Keratinocyte (primary cell): ENCODE data around the gene PRPF6. TPM values are rescaled to one million over a fixed set of nuclear protein-coding genes. Genes with fewer than 3 reads are reported as not detected.

Experiments used
- DNase-seq: peaks from one replicate; pipeline ENCODE4 v3.0.0-alpha.2; 2011; ENCODE audit warnings: low read depth, missing footprints, low spot score
- FAIRE-seq: peaks from 2 replicates; lab custom pipeline; 2011; peaks lifted over from hg19 to GRCh38; lab: Jason Lieb, UNC
- H2AFZ ChIP-seq: 2 replicates; pipeline ENCODE4 v1.6.0; 2012; ENCODE audit warnings: low read length, control low read depth, inconsistent platforms; ENCODE audit not compliant: control insufficient read depth
- H3K27ac ChIP-seq: 2 replicates; pipeline ENCODE4 v1.5.1; 2011; ENCODE audit warnings: low read length; ENCODE audit not compliant: control insufficient read depth, insufficient read depth
- H3K27me3 ChIP-seq: 3 replicates; pipeline ENCODE4 v1.6.0; 2011; ENCODE audit warnings: low read length; ENCODE audit not compliant: control insufficient read depth, insufficient read depth; ENCODE audit errors: extremely low read depth
- H3K36me3 ChIP-seq, 2 experiments: 2 replicates in 1 of 2; 3 replicates in 1 of 2; pipeline ENCODE4 v1.5.1; 2011; ENCODE audit warnings: low read length in 2 of 2, mild to moderate bottlenecking in 1 of 2; ENCODE audit not compliant: control insufficient read depth in 2 of 2, insufficient read depth in 2 of 2; ENCODE audit errors: extremely low read depth in 1 of 2
- H3K4me1 ChIP-seq: 3 replicates; pipeline ENCODE4 v1.5.1; 2011; ENCODE audit warnings: low read length; ENCODE audit not compliant: control insufficient read depth, insufficient read depth; ENCODE audit errors: extremely low read depth
- H3K4me2 ChIP-seq: 3 replicates; pipeline ENCODE4 v1.6.0; 2011; ENCODE audit warnings: low read depth, low read length; ENCODE audit not compliant: control insufficient read depth, insufficient read depth; ENCODE audit errors: extremely low read depth
- H3K4me3 ChIP-seq, 3 experiments: fragments of 200-600 bp in 1 of 3; sonication (generic) in 1 of 3; 2 replicates in 2 of 3; 3 replicates in 1 of 3; pipeline ENCODE4 v1.5.1; 2011 to 2016; ENCODE audit warnings: low read length in 3 of 3, mild to moderate bottlenecking in 3 of 3, control low read depth in 2 of 3, inconsistent platforms in 1 of 3, low read depth in 1 of 3, mixed read lengths in 1 of 3, mixed run types in 1 of 3, moderate library complexity in 1 of 3; ENCODE audit not compliant: control insufficient read depth in 2 of 3, insufficient read depth in 2 of 3; ENCODE audit errors: extremely low read depth in 1 of 3
- H3K79me2 ChIP-seq: 2 replicates; pipeline ENCODE4 v1.6.0; 2012; ENCODE audit warnings: low read length; ENCODE audit not compliant: control insufficient read depth, insufficient read depth
- H3K9ac ChIP-seq: 3 replicates; pipeline ENCODE4 v1.6.0; 2011; ENCODE audit warnings: low read length; ENCODE audit not compliant: control insufficient read depth, insufficient read depth; ENCODE audit errors: extremely low read depth
- H3K9me1 ChIP-seq: 3 replicates; pipeline ENCODE4 v1.6.0; 2011; ENCODE audit warnings: low read length; ENCODE audit not compliant: control insufficient read depth, insufficient read depth; ENCODE audit errors: extremely low read depth
- H3K9me3 ChIP-seq: 2 replicates; pipeline ENCODE4 v1.5.1; 2012; ENCODE audit warnings: low read depth, low read length; ENCODE audit not compliant: control insufficient read depth
- H4K20me1 ChIP-seq: 3 replicates; pipeline ENCODE4 v1.6.0; 2011; ENCODE audit warnings: low read length; ENCODE audit not compliant: control insufficient read depth, insufficient read depth; ENCODE audit errors: extremely low read depth
- CTCF ChIP-seq, 3 experiments: IDR thresholded peaks in 1 of 3; conservative IDR thresholded peaks in 1 of 3; optimal IDR thresholded peaks in 1 of 3; 2 replicates in 2 of 3; 3 replicates in 1 of 3; pipeline versions ENCODE3 to v1.5.1; 2011; ENCODE audit warnings: low read length in 3 of 3, mild to moderate bottlenecking in 3 of 3, moderate library complexity in 2 of 3, control low read depth in 1 of 3, inconsistent platforms in 1 of 3; ENCODE audit not compliant: insufficient read depth in 2 of 3; ENCODE audit errors: extremely low read depth in 1 of 3
- EZH2 ChIP-seq: IDR thresholded peaks from one replicate; pipeline ENCODE4 v1.6.1; 2012; ENCODE audit warnings: inconsistent platforms, mild to moderate bottlenecking, low read length, moderate library complexity
- dilution Hi-C: fragments of 300-500 bp; cut with MboI; formaldehyde crosslinking; loops from one replicate; pipeline ENCODE4 v1.7.0; 2020; ENCODE audit warnings: low sequenced_read_pairs; ENCODE audit not compliant: extremely low pct_ligation_motif_present
- polyA plus RNA-seq, 5 experiments: library from polyadenylated mRNA; depleted of rRNA in 3 of 5; stranded (reverse) in 3 of 5; stranded (forward) in 1 of 5; unstranded in 1 of 5; fragments of >200 nt; gene quantifications; 1 replicate in 1 of 5; 2 replicates in 3 of 5; 3 replicates in 1 of 5; pipeline versions ENCODE4 v1.2.1 to v1.2.3, GENCODE V29; 2011 to 2012; ENCODE audit warnings: missing spikeins in 2 of 5, low read depth in 1 of 5, low replicate concordance in 1 of 5

Gene PRPF6
- polyA plus RNA-seq, 1 donor (not counting 4 experiments of a cell fraction or from before 2014, with no cell fraction given), result 30.5 TPM

DNA sequence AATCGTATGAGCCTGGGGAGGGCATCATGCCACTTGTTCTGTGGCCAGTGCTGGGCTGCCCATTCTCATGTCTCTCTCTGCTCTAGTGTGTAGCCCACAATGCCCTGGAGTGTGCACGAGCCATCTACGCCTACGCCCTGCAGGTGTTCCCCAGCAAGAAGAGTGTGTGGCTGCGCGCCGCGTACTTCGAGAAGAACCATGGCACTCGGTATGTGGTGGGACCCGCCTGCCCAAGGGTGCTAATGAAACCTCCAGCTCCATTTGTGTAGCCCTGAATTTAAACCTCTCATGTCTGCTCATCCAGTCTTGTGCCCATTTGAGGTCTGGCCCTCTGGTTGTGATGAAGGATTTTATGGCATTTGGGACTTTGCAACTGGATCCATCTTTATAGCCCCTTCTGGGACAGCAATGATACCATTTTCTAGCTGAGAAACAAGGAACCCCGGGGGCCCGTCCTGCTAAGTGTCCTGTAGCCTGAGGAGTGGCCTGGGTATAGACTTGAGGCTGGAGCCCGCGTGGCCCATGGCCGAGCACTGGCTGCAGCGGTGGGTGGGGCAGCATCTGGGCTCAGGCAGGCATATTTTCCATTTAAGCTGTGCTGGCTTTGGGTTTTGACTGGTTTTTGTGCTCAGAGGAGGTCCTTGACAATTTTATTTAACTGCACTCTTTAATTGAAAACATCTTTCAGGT is 41.9 kb downstream of the PRPF6 start:
- no peak for FAIRE-seq
- no peaks in the 10 kb centered on the region for H4K20me1 ChIP-seq
- no peak overlapping the region for H3K27ac ChIP-seq
- no peak overlapping the region for H3K4me2 ChIP-seq
- H3K27me3 ChIP-seq, result no peaks in the 10 kb centered on the region
- no peaks in the 10 kb centered on the region for H3K4me1 ChIP-seq
- no peak for TF ChIP-seq CTCF (optimal IDR thresholded peaks at IDR 0.05 in 1 of 3, IDR thresholded peaks at IDR 0.05 in 1 of 3, conservative IDR thresholded peaks at IDR 0.05 in 1 of 3; ENCODE audit: extremely low read depth in 1 of 3, insufficient read depth in 2 of 3, low read length in 3 of 3)
- TF ChIP-seq EZH2, result no peak
- H3K36me3 ChIP-seq, result peaks cover 38 to 44% of the 10 kb centered on the region in 2 experiments
- H3K9me3 ChIP-seq, result no peaks in the 10 kb centered on the region
- H3K9me1 ChIP-seq, result no peaks in the 10 kb centered on the region
- DNase-seq, result no peak
- H2AFZ ChIP-seq, result no peak overlapping the region
- no peak overlapping the region for H3K9ac ChIP-seq
- no peak overlapping the region for H3K4me3 ChIP-seq
- dilution Hi-C loops, result no loop called here
- H3K79me2 ChIP-seq, result peaks cover 6% of the 10 kb centered on the region

- TF ChIP-seq CTCF (optimal IDR thresholded peaks at IDR 0.05 in 1 of 3, IDR thresholded peaks at IDR 0.05 in 1 of 3, conservative IDR thresholded peaks at IDR 0.05 in 1 of 3; ENCODE audit: extremely low read depth in 1 of 3, insufficient read depth in 2 of 3, low read length in 3 of 3) (no peak), EZH2 (no peak)
- H3K4me2 ChIP-seq, result no peak overlapping the region
- H3K9me1 ChIP-seq, result no peaks in the 10 kb centered on the region
- peaks cover 6% of the 10 kb centered on the region for H3K79me2 ChIP-seq
- no peak overlapping the region for H3K27ac ChIP-seq
- FAIRE-seq (no peak), DNase-seq (no peak)
- H3K9me3 ChIP-seq, result no peaks in the 10 kb centered on the region
- peaks cover 40 to 41% of the 10 kb centered on the region in 2 experiments for H3K36me3 ChIP-seq
- no peak overlapping the region for H2AFZ ChIP-seq
- H3K4me1 ChIP-seq, result no peaks in the 10 kb centered on the region
- no peak overlapping the region for H3K4me3 ChIP-seq
- dilution Hi-C loops, result no loop called here
- H4K20me1 ChIP-seq, result no peaks in the 10 kb centered on the region
- H3K9ac ChIP-seq, result no peak overlapping the region
- H3K27me3 ChIP-seq, result no peaks in the 10 kb centered on the region
Observed at GRCh38 chr20:64023361-64024140, 42.6 kb downstream of the PRPF6 start.
